ENCODE data around the gene GPX4. TPM values are rescaled to one million over a fixed set of nuclear protein-coding genes. Genes with fewer than 3 reads are reported as not detected.
A peak's percentile ranks its signal among the peaks of the same experiment; 100 is the strongest.

The GPX4 gene
- polyA plus RNA-seq, 1 donor: 224 TPM

DNA sequence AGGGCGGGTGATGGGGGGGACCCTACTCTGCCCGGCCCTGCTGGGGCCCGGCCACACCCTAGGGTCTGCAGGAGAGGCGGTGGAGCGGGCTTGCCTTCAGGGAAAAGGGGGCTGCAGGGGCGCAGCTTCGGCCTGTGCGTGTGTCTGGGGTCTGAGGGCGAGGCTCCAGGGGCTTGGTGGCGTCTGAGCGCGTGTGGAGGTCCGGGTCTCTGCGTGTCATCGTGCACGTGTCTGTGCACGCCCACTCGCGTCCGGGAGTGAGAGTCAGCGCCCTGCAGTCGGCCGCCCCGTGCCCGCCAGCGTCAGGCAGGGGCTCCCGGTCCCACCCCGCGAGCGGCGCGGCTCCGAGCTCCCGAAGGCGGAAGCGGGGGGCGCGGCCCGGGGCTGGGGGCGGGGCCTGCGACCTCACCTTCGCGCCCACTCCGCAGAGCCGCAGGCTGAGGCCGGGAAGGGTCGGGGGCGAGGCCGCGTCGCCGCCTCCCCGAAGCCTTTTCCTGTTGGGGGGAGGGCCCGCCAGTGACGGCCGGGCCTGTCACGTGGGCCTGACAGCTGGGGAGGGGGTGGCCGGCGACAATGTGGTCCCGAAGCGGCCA is 37.0 kb upstream of the GPX4 start, which contains the start of gene ARHGAP45:
ARHGAP45 (plus strand) TSS at position 420 of the 593 bp plus-strand sequence. CDS start 239 bp downstream, outside the sequence.
- no peak for DNase-seq

DNA sequence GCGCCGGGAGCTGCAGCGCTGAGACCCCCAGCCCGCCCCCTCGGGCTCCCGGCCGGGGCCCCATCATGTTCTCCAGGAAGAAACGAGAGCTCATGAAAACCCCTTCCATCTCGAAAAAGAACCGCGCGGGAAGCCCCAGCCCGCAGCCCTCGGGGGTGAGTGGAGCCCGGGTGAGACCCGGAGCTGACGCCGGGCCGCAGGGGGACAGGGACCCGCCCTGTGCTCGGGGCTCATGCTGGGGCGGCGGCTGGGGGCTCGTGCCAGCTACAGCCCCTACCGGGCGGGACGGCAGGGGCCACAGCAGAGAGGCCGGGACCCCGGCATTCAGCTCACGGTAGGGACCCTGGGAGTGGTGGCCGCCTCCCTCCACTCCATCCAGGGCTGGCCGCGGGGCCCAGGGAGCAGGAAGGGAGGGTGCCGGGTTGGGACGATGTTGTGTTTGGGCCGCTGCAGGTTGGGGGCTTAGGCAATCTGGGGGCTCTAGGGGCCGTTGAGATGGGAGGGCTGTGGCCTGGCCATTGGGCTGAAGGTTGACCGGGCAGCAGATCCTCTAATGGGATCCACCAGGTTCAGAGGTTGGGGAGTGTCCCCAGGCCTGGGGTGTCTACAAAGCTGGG is 36.3 kb upstream of the GPX4 start:
- DNase-seq: no peak

DNA sequence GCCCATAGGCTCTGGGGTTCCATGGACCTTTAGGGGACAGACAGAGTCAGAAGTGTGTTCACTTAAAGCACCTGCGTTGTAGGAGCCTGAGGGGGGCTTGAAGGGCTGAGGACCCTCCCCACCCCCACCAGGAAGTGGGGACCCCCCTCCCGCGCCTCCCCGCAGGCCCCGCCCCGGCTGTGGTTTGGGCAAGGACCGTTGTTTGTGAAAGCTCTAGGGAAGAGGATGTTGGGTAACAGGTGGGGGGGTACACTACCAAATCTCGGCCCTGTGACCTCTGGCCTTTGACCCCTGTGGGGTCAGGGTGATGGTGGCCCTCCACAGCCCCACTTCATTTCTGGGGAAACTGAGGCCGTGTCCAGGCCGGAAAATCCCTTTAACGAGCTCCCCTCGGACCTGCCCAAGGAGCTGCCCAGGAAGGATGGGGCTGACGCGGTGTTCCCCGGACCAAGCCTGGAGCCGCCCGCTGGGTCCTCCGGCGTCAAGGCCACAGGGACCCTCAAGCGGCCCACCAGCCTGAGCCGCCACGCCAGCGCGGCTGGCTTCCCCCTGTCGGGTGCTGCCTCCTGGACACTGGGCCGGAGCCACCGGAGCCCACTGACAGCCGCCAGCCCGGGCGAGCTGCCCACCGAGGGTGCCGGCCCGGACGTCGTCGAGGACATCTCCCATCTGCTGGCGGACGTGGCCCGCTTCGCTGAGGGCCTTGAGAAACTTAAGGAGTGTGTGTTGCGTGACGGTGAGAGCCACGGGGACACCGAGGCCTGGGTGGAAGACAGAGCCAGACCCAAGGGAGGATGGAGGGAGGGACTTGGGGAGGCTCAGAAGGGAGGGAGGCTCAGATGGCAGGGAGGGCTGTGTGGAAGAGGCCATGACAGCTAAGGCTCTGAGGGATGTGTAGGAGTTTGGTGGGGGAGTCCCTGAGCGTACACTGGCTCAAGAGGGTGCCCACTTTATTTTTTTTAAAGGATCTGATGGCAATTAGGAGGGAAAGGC is 35.5 kb upstream of the GPX4 start:
- DNase-seq: no peak

DNA sequence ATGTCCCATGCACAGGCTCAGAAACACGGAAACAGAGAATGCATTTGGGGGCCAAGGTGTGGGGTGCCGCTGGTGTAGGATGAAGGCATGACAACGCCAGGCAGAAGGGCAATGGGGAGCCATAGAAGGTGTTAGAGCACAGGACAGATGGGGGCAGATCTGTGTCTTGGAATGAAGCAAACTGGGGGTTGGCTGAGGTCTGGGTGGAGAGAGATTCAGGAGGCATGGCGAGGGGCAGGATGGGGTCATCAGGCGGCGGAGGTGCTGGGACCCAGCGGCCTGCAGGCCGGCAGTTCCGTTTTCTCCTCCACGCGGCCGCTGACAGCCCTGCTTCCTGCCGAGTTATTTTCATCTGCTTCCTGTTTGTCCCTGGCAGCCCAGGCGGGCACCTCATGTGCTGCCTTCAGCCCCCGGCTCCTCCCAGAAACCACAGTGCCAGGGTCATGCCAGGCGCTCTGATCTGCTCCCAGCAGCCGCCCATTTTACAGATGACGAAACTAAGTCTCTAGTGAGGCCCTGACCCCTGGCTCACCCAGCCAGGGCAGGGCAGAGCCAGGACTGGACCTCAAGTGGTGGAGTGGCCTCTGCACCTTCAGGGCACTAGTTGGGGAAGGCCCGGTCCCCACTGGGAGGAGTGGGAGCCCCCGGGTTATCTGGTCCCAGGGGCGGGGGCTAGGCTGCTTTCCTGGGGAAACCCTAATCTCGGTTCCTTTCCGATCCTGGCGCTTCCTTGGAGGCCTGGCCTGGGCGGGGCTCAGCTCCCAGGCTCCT is 34.6 kb upstream of the GPX4 start:
- DNase-seq: no peak

DNA sequence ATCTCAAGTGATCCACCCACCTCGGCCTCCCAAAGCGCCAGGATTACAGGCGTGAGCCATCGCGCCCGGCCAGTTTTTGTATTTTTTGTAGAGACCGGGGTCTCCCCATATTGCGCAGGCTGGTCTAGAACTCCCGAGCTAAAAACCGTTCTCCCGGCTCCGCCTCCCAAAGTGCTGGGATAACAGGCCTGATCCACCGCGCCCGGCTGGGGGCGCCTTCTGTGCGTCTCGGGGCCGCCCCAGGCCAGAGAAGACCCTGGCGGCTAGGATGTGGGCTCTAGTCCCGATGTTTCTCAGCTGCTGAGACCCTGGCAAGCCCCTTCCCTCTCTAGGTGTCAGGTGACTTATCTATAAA is 33.2 kb upstream of the GPX4 start:
- no peak for DNase-seq

- no peak for DNase-seq
Measured at GRCh38 chr19:1070931-1071791, 32.6 kb upstream of the GPX4 start.

GRCh38 chr19:1072371-1073015 is 31.3 kb upstream of the GPX4 start:
- no peak for DNase-seq

DNA sequence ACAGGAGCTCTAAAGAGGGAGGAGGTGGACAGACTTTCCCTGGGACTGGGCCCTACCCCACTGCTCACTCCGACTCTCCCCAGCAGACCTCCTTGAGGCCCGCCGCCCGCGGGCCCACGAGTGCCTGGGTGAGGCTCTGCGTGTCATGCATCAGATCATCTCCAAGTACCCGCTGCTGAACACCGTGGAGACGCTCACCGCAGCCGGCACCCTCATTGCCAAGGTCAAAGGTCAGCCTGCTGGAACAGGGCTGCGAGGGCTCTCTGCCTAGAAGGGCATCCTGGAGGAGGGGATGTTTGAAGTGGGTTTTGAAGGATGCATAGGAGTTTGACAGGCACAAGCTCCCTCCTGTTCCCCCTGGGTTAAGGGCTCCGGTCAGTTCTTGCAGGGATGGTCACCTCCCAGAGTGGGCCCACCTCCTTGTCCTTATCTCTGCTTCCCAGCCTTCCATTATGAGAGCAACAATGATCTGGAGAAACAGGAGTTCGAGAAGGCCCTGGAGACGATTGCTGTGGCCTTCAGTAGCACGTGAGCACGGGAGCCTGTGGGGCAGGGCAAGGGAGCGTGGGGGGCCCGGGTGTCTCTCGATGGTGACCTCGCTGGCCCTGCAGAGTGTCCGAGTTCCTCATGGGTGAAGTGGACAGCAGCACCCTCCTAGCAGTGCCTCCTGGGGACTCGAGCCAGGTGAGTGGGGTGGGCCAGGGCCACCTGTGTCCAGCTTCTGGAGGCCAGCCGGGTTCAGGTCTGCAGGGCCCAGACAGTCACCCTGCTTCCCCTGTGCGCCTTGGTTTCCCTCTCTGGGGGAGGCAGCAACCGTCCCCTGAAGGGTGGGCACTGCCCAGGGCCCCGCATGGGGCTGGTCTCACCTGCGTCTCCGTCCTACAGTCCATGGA is 30.5 kb upstream of the GPX4 start:
- DNase-seq: no peak

- DNase-seq: no peak
Measured at GRCh38 chr19:1073956-1074517, 29.8 kb upstream of the GPX4 start.

DNA sequence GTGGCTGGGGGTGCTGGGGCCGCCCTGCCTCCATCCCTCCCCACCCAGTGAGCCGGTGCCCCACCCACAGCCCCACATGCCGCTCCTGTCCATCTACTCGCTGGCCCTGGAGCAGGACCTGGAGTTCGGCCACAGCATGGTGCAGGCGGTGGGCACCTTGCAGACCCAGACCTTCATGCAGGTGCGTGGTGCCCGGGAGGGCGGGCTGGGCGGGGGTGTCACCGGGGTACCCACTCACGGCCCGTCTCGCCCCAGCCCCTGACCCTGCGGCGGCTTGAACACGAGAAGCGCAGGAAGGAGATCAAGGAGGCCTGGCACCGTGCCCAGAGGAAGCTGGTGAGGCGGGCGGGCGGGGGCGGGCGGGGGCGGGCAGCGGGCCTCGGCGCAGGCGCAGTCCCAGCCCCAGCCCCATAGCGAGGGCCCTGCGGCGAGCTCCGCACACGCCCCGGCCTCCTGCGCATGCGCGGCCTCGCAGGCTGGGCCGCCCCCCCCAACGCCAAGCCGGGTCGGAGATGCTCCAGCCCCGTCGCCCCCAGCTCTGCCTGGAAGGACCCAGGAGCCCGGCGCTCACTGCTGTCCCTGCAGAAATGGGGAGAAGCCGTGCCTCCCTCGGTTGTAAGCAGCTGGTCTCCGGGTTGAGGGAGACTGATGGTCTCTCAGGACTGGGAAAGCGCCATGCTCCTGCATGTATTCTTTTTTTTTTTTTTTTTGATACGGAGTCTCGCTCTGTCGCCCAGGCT is 29.1 kb upstream of the GPX4 start:
- no peak for DNase-seq

DNA sequence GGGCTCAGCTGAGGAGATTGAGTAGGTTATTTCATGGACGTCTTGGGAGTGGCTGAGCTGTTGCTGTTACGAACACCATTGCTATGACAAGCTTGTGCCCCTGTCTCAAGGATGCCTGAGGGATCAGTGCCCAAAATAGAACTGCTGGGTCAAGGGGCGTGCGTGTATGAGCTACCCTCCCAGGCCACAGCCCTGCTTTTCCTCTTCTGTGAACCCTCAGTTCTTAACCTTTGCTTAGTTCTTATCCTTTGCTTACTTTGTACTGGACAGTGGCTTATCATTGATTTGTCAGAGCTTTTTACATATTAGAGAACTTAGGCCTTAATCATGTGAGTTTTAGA is 27.8 kb upstream of the GPX4 start:
- no peak for DNase-seq

- no peak for DNase-seq
Measured at GRCh38 chr19:1076951-1077350, 26.8 kb upstream of the GPX4 start.

GRCh38 chr19:1079566-1080111 is 24.2 kb upstream of the GPX4 start:
- no peak for DNase-seq

GRCh38 chr19:1080360-1081161 is 23.2 kb upstream of the GPX4 start:
- DNase-seq: no peak

GRCh38 chr19:1081301-1082164 is 22.3 kb upstream of the GPX4 start:
- no peak for DNase-seq

- DNase-seq: peak; percentile 66
Measured at GRCh38 chr19:1082165-1082927, 21.4 kb upstream of the GPX4 start.
